Upper lobe of left lung (tissue), 6 donors: Measurements from ENCODE around the gene C3orf70. TPM values are rescaled to one million over a fixed set of nuclear protein-coding genes. Genes with fewer than 3 reads are reported as not detected.
"Not testable (repeated sequence)": the region's sequence is repeated elsewhere in the genome, so short reads cannot be mapped to it uniquely, and the experiment has no call there.

Experiments used
- ATAC-seq, 2 donors: fragments of 200-7000 bp; cut with Tn5 transposase; one replicate each; pipeline ENCODE4 v1.9.1; 2022; ENCODE audit warnings: mild to moderate bottlenecking in 2 of 2, moderate library complexity in 2 of 2; ENCODE audit not compliant: low FRiP score in 2 of 2
- DNase-seq, 2 donors: peaks; one replicate each; pipeline ENCODE4 v3.0.0-alpha.2; 2019 to 2020
- H3K27ac ChIP-seq, 4 donors: fragments of 200-600 bp; sonication (generic); one replicate each; pipeline ENCODE4 v1.5.1; 2016 to 2019
- H3K27me3 ChIP-seq, 4 donors: fragments of 200-600 bp; sonication (generic); one replicate each; pipeline ENCODE4 v1.5.1; 2017 to 2019
- H3K36me3 ChIP-seq, 4 donors: fragments of 200-600 bp; sonication (generic); one replicate each; pipeline ENCODE4 v1.5.1; 2016 to 2019
- H3K4me1 ChIP-seq, 4 donors: fragments of 200-600 bp; sonication (generic); one replicate each; pipeline ENCODE4 v1.5.1; 2018 to 2019
- H3K4me3 ChIP-seq, 4 donors: fragments of 200-600 bp; sonication (generic); one replicate each; pipeline ENCODE4 v1.5.1; 2017 to 2019; ENCODE audit warnings: mild to moderate bottlenecking in 2 of 4, moderate library complexity in 1 of 4
- H3K9me3 ChIP-seq, 4 donors: fragments of 200-600 bp; sonication (generic); one replicate each; pipeline ENCODE4 v1.5.1; 2018 to 2019
- EP300 ChIP-seq, 4 donors: sonication (generic); formaldehyde crosslinking; IDR thresholded peaks; one replicate each; pipeline ENCODE4 v1.5.1; 2017; ENCODE audit warnings: antibody characterized with exemption in 4 of 4, control low read depth in 2 of 4
- POLR2A ChIP-seq, 4 donors: fragments of 450-650 bp; IDR thresholded peaks; one replicate each; pipeline ENCODE4 v1.5.1; 2016 to 2017; ENCODE audit warnings: antibody characterized with exemption in 4 of 4, mild to moderate bottlenecking in 2 of 4
- POLR2AphosphoS5 ChIP-seq, 2 donors: sonication (generic); formaldehyde crosslinking; IDR thresholded peaks; one replicate each; pipeline ENCODE4 v1.5.1; 2017; ENCODE audit warnings: antibody characterized with exemption in 2 of 2
- WGBS, 2 donors: methylation state at CpG; one replicate each; pipeline ENCODE4 v1.1.5; 2017 to 2018; 5-methylcytosine and 5-hydroxymethylcytosine counted together
- total RNA-seq, 6 donors: library from RNA; depleted of rRNA in 4 of 6; stranded (reverse); fragments of >200 nt in 4 of 6; gene quantifications; one replicate each; pipeline versions ENCODE4 v1.1.0 to v1.2.1, GENCODE V29; 2016 to 2021
- TF ChIP-seq, protein P1 (sequence below), 6 experiments: fragments of 450-650 bp in 4 of 6; fragments of 200-600 bp in 2 of 6; sonication (generic) in 2 of 6; IDR thresholded peaks; one replicate each; pipeline ENCODE4 v1.5.1; 2016 to 2019; ENCODE audit warnings: antibody characterized with exemption in 6 of 6
- donor health status: DM: no; HTN: no; CAD: no; lungs with moderate emphysema.
- donor health status: DM: no; HTN: yes; CAD: no; lungs with severe emphysema.

The C3orf70 gene
- total RNA-seq, 6 donors from 2014 or later = 0.67 to 3.9 (median 1.6) TPM

DNA sequence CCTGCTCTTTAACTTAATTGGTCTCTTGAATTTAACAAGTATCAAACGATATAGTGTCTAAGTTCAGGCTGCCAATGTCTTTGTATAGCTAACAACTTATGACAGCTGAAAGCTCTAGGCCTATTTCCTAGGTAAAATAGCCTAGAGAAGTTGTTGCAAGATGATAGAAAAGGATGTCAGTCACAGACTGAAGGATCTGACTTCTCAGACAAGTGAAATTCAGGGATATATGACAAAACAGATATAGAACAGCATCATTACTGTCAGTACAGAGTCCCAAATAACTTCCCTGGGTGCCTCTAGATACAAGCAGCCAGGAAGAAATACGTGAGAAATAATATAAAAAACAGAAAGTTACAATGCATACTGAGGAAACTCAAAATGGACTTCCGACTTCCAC lies 26.7 kb downstream of the C3orf70 start:
- WGBS, 2 donors = 87 to 88% methylated on average over 3 of the region's 3 CpGs
- no peaks in the 10 kb centered on the region for H3K9me3 ChIP-seq
- no peak for DNase-seq
- no peak overlapping the region for H3K4me3 ChIP-seq
- ATAC-seq = no peak
- H3K36me3 ChIP-seq = no peaks in the 10 kb centered on the region
- no peaks in the 10 kb centered on the region for H3K27me3 ChIP-seq
- no peaks in the 10 kb centered on the region for H3K4me1 ChIP-seq
- TF ChIP-seq EP300 (IDR thresholded peaks at IDR 0.05) = no peak
- TF ChIP-seq POLR2A (IDR thresholded peaks at IDR 0.05) = no peak
- no peak for TF ChIP-seq POLR2AphosphoS5 (IDR thresholded peaks at IDR 0.05)
- TF ChIP-seq, protein P1, sequence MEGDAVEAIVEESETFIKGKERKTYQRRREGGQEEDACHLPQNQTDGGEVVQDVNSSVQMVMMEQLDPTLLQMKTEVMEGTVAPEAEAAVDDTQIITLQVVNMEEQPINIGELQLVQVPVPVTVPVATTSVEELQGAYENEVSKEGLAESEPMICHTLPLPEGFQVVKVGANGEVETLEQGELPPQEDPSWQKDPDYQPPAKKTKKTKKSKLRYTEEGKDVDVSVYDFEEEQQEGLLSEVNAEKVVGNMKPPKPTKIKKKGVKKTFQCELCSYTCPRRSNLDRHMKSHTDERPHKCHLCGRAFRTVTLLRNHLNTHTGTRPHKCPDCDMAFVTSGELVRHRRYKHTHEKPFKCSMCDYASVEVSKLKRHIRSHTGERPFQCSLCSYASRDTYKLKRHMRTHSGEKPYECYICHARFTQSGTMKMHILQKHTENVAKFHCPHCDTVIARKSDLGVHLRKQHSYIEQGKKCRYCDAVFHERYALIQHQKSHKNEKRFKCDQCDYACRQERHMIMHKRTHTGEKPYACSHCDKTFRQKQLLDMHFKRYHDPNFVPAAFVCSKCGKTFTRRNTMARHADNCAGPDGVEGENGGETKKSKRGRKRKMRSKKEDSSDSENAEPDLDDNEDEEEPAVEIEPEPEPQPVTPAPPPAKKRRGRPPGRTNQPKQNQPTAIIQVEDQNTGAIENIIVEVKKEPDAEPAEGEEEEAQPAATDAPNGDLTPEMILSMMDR (IDR thresholded peaks at IDR 0.05) = no peak
- H3K27ac ChIP-seq = no peak overlapping the region

DNA sequence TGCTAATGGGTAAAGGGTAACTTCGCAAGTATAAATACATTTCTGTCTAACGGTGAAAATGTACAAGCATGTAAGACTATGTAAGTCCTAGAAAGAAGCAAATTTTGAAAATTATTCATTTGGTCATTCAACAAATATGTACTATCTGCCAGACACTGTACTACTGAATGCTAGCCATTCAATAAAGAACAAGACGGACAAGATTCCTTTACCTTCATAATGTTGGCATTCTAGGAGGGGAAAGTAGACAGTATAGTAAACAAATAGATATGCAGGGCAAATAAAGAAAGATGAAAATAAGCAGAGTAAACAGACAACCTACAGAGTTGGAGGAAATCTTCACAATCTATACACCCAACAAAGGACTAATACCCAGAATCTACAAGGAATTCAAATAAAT lies 32.7 kb downstream of the C3orf70 start:
- Histone ChIP-seq H3K4me3 (no peak overlapping the region), H3K9me3 (no peaks in the 10 kb centered on the region), H3K27me3 (no peaks in the 10 kb centered on the region), H3K4me1 (no peaks in the 10 kb centered on the region), H3K36me3 (no peaks in the 10 kb centered on the region), H3K27ac (no peak overlapping the region)
- DNase-seq = no peak
- TF ChIP-seq, protein P1 (IDR thresholded peaks at IDR 0.05) = no peak
- TF ChIP-seq EP300 (IDR thresholded peaks at IDR 0.05) (no peak), POLR2AphosphoS5 (IDR thresholded peaks at IDR 0.05) (no peak), POLR2A (IDR thresholded peaks at IDR 0.05) (no peak)
- no peak for ATAC-seq
- 94 to 95% methylated on average over 3 of the region's 3 CpGs for WGBS, 2 donors

DNA sequence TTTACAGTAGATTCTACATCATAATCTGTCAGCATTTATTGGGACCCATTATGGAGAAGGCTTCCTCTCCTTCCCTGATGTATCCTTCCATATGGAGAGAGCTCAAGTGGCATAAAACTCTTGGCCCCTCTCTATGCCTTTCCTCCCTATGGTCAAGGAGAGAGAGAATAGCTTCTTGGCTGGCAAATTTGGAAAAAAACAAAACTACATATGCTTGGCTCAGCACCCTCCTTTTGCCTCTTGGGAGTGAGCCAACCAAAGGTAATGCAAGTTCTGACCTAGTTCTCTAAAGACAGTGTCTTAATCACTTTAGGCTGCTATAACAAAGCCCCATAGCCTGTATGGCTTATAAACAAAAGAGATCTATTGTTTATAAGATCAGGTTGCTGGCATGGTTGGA lies 37.5 kb downstream of the C3orf70 start:
- Histone ChIP-seq H3K36me3 (no peaks in the 10 kb centered on the region), H3K4me3 (no peak overlapping the region), H3K27me3 (no peaks in the 10 kb centered on the region), H3K4me1 (no peaks in the 10 kb centered on the region), H3K27ac (no peak overlapping the region), H3K9me3 (no peaks in the 10 kb centered on the region)
- DNase-seq (no peak), ATAC-seq (no peak)
- TF ChIP-seq, protein P1 (IDR thresholded peaks at IDR 0.05) = no peak
- TF ChIP-seq POLR2AphosphoS5 (IDR thresholded peaks at IDR 0.05) = no peak
- no peak for TF ChIP-seq EP300 (IDR thresholded peaks at IDR 0.05)
- no peak for TF ChIP-seq POLR2A (IDR thresholded peaks at IDR 0.05)

DNA sequence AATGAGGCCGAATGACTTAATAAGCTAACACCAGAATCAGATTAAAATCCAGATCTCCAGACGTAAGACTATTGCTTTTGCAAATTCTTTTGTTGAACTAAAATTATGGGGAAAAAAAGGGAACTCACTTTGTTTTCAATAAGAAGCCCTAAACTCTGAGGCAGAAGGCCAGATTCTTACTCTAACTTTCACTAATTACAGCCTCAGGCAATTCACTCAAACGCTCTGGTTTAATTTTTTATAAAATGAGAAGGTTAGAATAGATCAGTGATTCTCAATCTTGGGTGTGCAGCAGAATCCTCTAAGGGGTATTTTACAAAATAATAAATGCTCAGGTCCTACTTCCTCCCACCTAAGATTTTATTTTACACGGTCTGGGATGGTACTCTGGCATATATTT lies 38.1 kb downstream of the C3orf70 start:
- Histone ChIP-seq H3K36me3 (no peaks in the 10 kb centered on the region), H3K9me3 (no peaks in the 10 kb centered on the region), H3K27ac (no peak overlapping the region), H3K4me1 (no peaks in the 10 kb centered on the region), H3K4me3 (no peak overlapping the region), H3K27me3 (no peaks in the 10 kb centered on the region)
- 80 to 81% methylated on average over 4 of the region's 4 CpGs for WGBS, 2 donors
- DNase-seq (no peak), ATAC-seq (no peak)
- no peak for TF ChIP-seq EP300 (IDR thresholded peaks at IDR 0.05)
- TF ChIP-seq, protein P1 (IDR thresholded peaks at IDR 0.05) = no peak
- TF ChIP-seq POLR2A (IDR thresholded peaks at IDR 0.05) = no peak
- no peak for TF ChIP-seq POLR2AphosphoS5 (IDR thresholded peaks at IDR 0.05)

DNA sequence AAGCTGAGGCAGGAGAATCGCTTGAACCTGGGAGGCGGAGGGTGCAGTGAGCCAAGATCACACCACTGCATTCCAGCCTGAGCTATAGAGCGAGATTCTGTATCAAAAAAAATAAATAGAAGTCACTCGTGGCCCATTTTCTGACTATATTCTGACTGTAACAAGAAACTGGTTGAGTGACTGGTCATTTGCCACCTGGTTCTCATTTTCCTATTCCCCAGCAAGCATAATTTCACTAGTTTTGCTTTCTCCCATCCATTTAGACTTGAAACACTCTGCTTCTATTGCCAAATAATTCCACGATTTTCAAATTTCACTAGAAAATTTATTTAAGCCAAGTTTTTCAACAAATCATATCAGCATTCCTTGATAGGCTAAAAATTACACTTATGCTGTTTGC lies 40.7 kb downstream of the C3orf70 start:
- WGBS, 2 donors = 78 to 90% methylated on average over 5 of the region's 5 CpGs
- H3K9me3 ChIP-seq = no peaks in the 10 kb centered on the region
- ATAC-seq (no peak), DNase-seq (no peak)
- H3K36me3 ChIP-seq = no peaks in the 10 kb centered on the region
- no peak overlapping the region for H3K4me3 ChIP-seq
- no peaks in the 10 kb centered on the region for H3K27me3 ChIP-seq
- H3K27ac ChIP-seq = no peak overlapping the region
- TF ChIP-seq EP300 (IDR thresholded peaks at IDR 0.05) (no peak), POLR2AphosphoS5 (IDR thresholded peaks at IDR 0.05) (no peak), POLR2A (IDR thresholded peaks at IDR 0.05) (no peak)
- TF ChIP-seq, protein P1 (IDR thresholded peaks at IDR 0.05) = no peak
- H3K4me1 ChIP-seq = no peaks in the 10 kb centered on the region

DNA sequence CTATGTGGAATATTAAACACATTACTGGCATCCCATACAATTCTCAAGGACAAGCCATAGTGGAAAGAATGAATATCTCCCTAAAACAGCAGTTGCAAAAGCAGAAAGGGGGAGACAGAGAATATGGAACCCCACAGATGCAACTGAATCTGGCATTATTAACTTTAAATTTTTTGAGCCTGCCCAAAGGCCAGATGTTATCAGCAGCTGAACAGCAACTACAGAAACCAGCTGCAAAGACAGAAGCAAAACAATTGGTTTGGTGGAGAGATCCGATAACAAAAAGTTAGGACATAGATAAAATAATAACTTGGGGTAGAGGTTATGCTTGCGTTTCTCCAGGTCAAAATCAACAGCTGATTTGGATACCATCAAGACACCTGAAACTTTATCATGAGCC lies 43.8 kb downstream of the C3orf70 start:
- H3K4me3 ChIP-seq, DNase-seq, H3K36me3 ChIP-seq, H3K9me3 ChIP-seq, H3K27ac ChIP-seq, H3K4me1 ChIP-seq, ATAC-seq, H3K27me3 ChIP-seq: not testable (repeated sequence)
- WGBS, 2 donors = 96 to 98% methylated on average over 2 of the region's 2 CpGs

DNA sequence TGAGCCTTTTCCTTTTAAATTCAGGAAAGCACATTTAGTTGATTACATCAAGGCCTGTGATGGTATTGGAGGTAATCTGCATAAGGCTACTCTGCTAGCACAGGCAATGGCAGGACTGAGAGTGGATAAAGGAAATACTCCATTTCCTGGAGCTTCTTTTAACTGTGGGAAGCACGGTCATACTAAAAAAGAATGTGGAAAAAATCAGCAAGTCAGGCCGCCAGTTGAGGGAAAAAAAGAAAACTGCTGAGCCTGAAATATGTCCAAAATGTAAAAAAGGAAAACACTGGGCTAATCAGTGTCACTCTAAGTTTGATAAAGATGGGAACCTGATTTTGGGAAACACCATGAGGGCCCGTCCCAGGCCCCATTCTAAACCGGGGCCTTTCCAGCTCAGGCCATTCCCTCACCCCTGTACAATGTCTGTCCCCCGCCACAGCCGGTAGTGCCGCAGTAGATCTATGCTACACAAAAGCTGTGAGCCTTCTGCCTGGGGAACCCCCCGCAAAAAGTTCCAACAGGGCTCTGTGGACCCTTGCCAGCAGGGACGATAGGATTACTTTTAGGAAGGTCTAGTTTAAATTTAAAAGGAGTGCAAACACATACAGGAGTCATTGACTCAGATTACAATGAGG lies 46.5 kb downstream of the C3orf70 start:
- not testable (repeated sequence) for H3K4me3 ChIP-seq, H3K9me3 ChIP-seq, H3K36me3 ChIP-seq, H3K4me1 ChIP-seq, H3K27ac ChIP-seq, H3K27me3 ChIP-seq, DNase-seq, ATAC-seq
- WGBS, 2 donors = 44 to 52% methylated on average over 9 of the region's 9 CpGs
